Stimulated activated CD4-positive, alpha-beta T cell treated with anti-CD3 and anti-CD28 coated beads, Interleukin-15, amount 100 ng/mL, for 1 hour (primary cell): Measurements from ENCODE around the gene XK.
"Not testable (repeated sequence)": the region's sequence is repeated elsewhere in the genome, so short reads cannot be mapped to it uniquely, and the experiment has no call there.

Experiments
- DNase-seq, 2 donors: peaks; one replicate each; pipeline ENCODE4 v3.0.0-alpha.2; 2020; ENCODE audit warnings: low read depth in 1 of 2, low spot score in 1 of 2

The XK gene

GRCh38 chrX:37685381-37686359 is at the start of gene XK:
Gene XK (plus strand): TSS chrX:37685791. CDS start chrX:37685962, 171 bp downstream.
- DNase-seq = peak in 1 of 2 donors; percentile 6

- DNase-seq = no peak
Observed at GRCh38 chrX:37638047-37638446, 47.5 kb upstream of the XK start.

GRCh38 chrX:37640142-37640541 is 45.4 kb upstream of the XK start:
- DNase-seq = no peak

GRCh38 chrX:37641859-37642258 is 43.7 kb upstream of the XK start:
- DNase-seq = no peak

GRCh38 chrX:37644381-37645305 is 40.9 kb upstream of the XK start:
- no peak for DNase-seq

GRCh38 chrX:37646254-37646653 is 39.3 kb upstream of the XK start:
- no peak for DNase-seq

- DNase-seq = not testable (repeated sequence)
Observed at GRCh38 chrX:37650879-37651278, 34.7 kb upstream of the XK start.

GRCh38 chrX:37651921-37652452 is 33.6 kb upstream of the XK start:
- no peak for DNase-seq

GRCh38 chrX:37652589-37653231 is 32.9 kb upstream of the XK start:
- DNase-seq = no peak

GRCh38 chrX:37653397-37654085 is 32.0 kb upstream of the XK start:
- DNase-seq = no peak

GRCh38 chrX:37658343-37659030 is 27.1 kb upstream of the XK start:
- DNase-seq = no peak

- no peak for DNase-seq
Observed at GRCh38 chrX:37659047-37659446, 26.5 kb upstream of the XK start.

- DNase-seq = no peak
Observed at GRCh38 chrX:37662181-37662580, 23.4 kb upstream of the XK start.

- DNase-seq = no peak
Observed at GRCh38 chrX:37666516-37666915, 19.1 kb upstream of the XK start.

GRCh38 chrX:37667141-37667540 is 18.4 kb upstream of the XK start:
- DNase-seq = no peak

GRCh38 chrX:37672563-37672962 is 13.0 kb upstream of the XK start:
- no peak for DNase-seq

GRCh38 chrX:37676811-37677210 is 8.8 kb upstream of the XK start:
- DNase-seq = no peak

GRCh38 chrX:37677243-37677642 is 8.3 kb upstream of the XK start:
- DNase-seq = no peak

GRCh38 chrX:37677765-37678164 is 7.8 kb upstream of the XK start:
- no peak for DNase-seq

- no peak for DNase-seq
Observed at GRCh38 chrX:37678574-37678973, 7.0 kb upstream of the XK start.
